Measurements from ENCODE around the gene TNFRSF17. TPM values are rescaled to one million over a fixed set of nuclear protein-coding genes. Genes with fewer than 3 reads are reported as not detected.

Gene TNFRSF17
- total and polyA plus RNA-seq, 9 of the 15 experiments (the other 6 are each of a cell fraction or from before 2014, with no cell fraction given): not detected

- TF ChIP-seq HBP1 (CRISPR knock-in tag; IDR thresholded peaks at IDR 0.05) (no peak), ZNF511 (CRISPR knock-in tag; IDR thresholded peaks at IDR 0.05) (no peak), STAT5A (IDR thresholded peaks at IDR 0.05; ENCODE audit: borderline replicate concordance, low read length) (no peak), TAF1 (IDR thresholded peaks at IDR 0.05; ENCODE audit: control insufficient read depth, extremely low read depth, insufficient read depth, low read length, severe bottlenecking) (no peak), HIVEP1 (CRISPR knock-in tag; IDR thresholded peaks at IDR 0.05) (no peak), CREM (IDR thresholded peaks at IDR 0.05; ENCODE audit: low read depth) (no peak), FOSL1 (tag; conservative IDR thresholded peaks at IDR 0.05) (peak; percentile 82), POLR2A (conservative IDR thresholded peaks at IDR 0.05) (no peak), TAF15 (IDR thresholded peaks at IDR 0.05; ENCODE audit: low read depth, low read length) (no peak), TEAD2 (tag; IDR thresholded peaks at IDR 0.05) (no peak), MIER1 (IDR thresholded peaks at IDR 0.05; ENCODE audit: low read depth) (peak; percentile 68; the same call in 1 of the 2 replicates), MEIS2 (IDR thresholded peaks at IDR 0.05; ENCODE audit: partially characterized antibody) (no peak), XRCC3 (IDR thresholded peaks at IDR 0.05) (no peak), ZNF282 (CRISPR knock-in tag; IDR thresholded peaks at IDR 0.05) (no peak), HDAC1 (IDR thresholded peaks at IDR 0.05) (no peak)
- TF ChIP-seq, protein P1, sequence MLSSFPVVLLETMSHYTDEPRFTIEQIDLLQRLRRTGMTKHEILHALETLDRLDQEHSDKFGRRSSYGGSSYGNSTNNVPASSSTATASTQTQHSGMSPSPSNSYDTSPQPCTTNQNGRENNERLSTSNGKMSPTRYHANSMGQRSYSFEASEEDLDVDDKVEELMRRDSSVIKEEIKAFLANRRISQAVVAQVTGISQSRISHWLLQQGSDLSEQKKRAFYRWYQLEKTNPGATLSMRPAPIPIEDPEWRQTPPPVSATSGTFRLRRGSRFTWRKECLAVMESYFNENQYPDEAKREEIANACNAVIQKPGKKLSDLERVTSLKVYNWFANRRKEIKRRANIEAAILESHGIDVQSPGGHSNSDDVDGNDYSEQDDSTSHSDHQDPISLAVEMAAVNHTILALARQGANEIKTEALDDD (IDR thresholded peaks at IDR 0.05): peak; percentile 60; the same call in 1 of the 2 replicates
- TF ChIP-seq, protein P2, sequence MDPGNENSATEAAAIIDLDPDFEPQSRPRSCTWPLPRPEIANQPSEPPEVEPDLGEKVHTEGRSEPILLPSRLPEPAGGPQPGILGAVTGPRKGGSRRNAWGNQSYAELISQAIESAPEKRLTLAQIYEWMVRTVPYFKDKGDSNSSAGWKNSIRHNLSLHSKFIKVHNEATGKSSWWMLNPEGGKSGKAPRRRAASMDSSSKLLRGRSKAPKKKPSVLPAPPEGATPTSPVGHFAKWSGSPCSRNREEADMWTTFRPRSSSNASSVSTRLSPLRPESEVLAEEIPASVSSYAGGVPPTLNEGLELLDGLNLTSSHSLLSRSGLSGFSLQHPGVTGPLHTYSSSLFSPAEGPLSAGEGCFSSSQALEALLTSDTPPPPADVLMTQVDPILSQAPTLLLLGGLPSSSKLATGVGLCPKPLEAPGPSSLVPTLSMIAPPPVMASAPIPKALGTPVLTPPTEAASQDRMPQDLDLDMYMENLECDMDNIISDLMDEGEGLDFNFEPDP (CRISPR knock-in tag; IDR thresholded peaks at IDR 0.05): no peak
These were observed 48.3 kb upstream of the TNFRSF17 start (continued) for GRCh38 chr16:11916524-11917285.

Measured in K562 (cell line).